B cell (primary cell): Measurements from ENCODE around the gene MAP3K15. TPM values are rescaled to one million over a fixed set of nuclear protein-coding genes. Genes with fewer than 3 reads are reported as not detected.

ENCODE experiments used
- ATAC-seq: fragments of 200-7000 bp; cut with Tn5 transposase; one replicate; pipeline ENCODE4 v1.10.0; 2021; ENCODE audit warnings: low read depth, mild to moderate bottlenecking, moderate number of reproducible peaks, moderate library complexity
- CTCF ChIA-PET: fragments of 350-600 bp; sonication (Branson Sonifier 250); formaldehyde crosslinking; loops from one replicate; lab custom pipeline; 2021; ENCODE audit warnings: antibody characterized with exemption, inconsistent platforms; lab: Charles Lee
- POLR2A ChIA-PET: fragments of 350-600 bp; sonication (Branson Sonifier 250); formaldehyde crosslinking; loops from one replicate; lab custom pipeline; 2021; ENCODE audit warnings: antibody characterized with exemption; lab: Charles Lee
- DNase-seq: peaks from one replicate; pipeline ENCODE4 v3.0.0; 2013
- H2AFZ ChIP-seq: 2 replicates; pipeline ENCODE4 v1.6.1; 2012; ENCODE audit warnings: mild to moderate bottlenecking, low read depth, low read length; ENCODE audit not compliant: insufficient read depth, poor library complexity, severe bottlenecking
- H3K27ac ChIP-seq, 2 donors: 1 replicate in 1 of 2; 2 replicates in 1 of 2; pipeline ENCODE4 v1.5.1; 2012 to 2013; ENCODE audit warnings: low read length in 2 of 2, mild to moderate bottlenecking in 2 of 2, moderate library complexity in 1 of 2
- H3K27me3 ChIP-seq, 4 experiments: fragments of 200-600 bp in 1 of 4; sonication (generic) in 1 of 4; replicated peaks in 1 of 4; 1 replicate in 2 of 4; 2 replicates in 2 of 4; pipeline versions ENCODE4 v1.6.1 to v1.7.0; 2013 to 2016; ENCODE audit warnings: low read length in 3 of 4, mild to moderate bottlenecking in 2 of 4, mixed read lengths in 1 of 4, moderate library complexity in 1 of 4; ENCODE audit not compliant: insufficient read depth in 4 of 4, control insufficient read depth in 3 of 4; ENCODE audit errors: control extremely low read depth in 1 of 4
- H3K36me3 ChIP-seq, 2 experiments: replicated peaks in 1 of 2; 1 replicate in 1 of 2; 2 replicates in 1 of 2; pipeline versions ENCODE4 v1.6.1 to v1.7.1; 2013; ENCODE audit warnings: low read length in 1 of 2; ENCODE audit not compliant: insufficient read depth in 2 of 2, control insufficient read depth in 1 of 2; ENCODE audit errors: control extremely low read depth in 1 of 2, extremely low read depth in 1 of 2
- H3K4me1 ChIP-seq, 2 donors: fragments of 200-600 bp in 1 of 2; sonication (generic) in 1 of 2; 1 replicate in 1 of 2; 2 replicates in 1 of 2; pipeline versions ENCODE4 v1.5.1 to v1.6.1; 2013 to 2017; ENCODE audit warnings: low read length in 2 of 2; ENCODE audit not compliant: control insufficient read depth in 2 of 2, insufficient read depth in 2 of 2
- H3K4me2 ChIP-seq: replicated peaks from 2 replicates; pipeline ENCODE3; 2012; ENCODE audit warnings: mild to moderate bottlenecking, low read depth, low read length; ENCODE audit not compliant: poor library complexity, severe bottlenecking
- H3K4me3 ChIP-seq, 5 experiments: fragments of 200-600 bp in 1 of 5; sonication (generic) in 1 of 5; 1 replicate in 3 of 5; 2 replicates in 2 of 5; pipeline versions ENCODE4 v1.5.1 to v1.7.0; 2011 to 2016; ENCODE audit warnings: low read length in 4 of 5, mild to moderate bottlenecking in 4 of 5, low read depth in 2 of 5, control low read depth in 1 of 5, moderate library complexity in 1 of 5; ENCODE audit not compliant: insufficient read depth in 1 of 5; ENCODE audit errors: control extremely low read depth in 1 of 5, extremely low read depth in 1 of 5
- H3K79me2 ChIP-seq: fragments of 200-600 bp; sonication (generic); one replicate; pipeline ENCODE4 v1.6.0; 2016; ENCODE audit warnings: low read length; ENCODE audit not compliant: control insufficient read depth, insufficient read depth
- H3K9ac ChIP-seq: fragments of 200-600 bp; sonication (generic); 2 replicates; pipeline ENCODE4 v1.6.1; 2017; ENCODE audit warnings: mild to moderate bottlenecking, low read length, moderate library complexity
- H3K9me3 ChIP-seq, 3 donors: one replicate each; pipeline versions ENCODE4 v1.6.1 to v1.7.1; 2013; ENCODE audit warnings: low read length in 2 of 3; ENCODE audit not compliant: control insufficient read depth in 2 of 3, insufficient read depth in 1 of 3; ENCODE audit errors: control extremely low read depth in 1 of 3
- H4K20me1 ChIP-seq: 2 replicates; pipeline ENCODE4 v1.6.0; 2012; ENCODE audit warnings: mild to moderate bottlenecking, low read length; ENCODE audit not compliant: insufficient read depth, control insufficient read depth, poor library complexity, severe bottlenecking
- H3K27ac Mint-ChIP-seq: one replicate; pipeline ENCODE4 v1.8.0; 2021; ENCODE audit warnings: mixed read lengths
- H3K27me3 Mint-ChIP-seq: one replicate; pipeline ENCODE4 v1.8.0; 2021; ENCODE audit warnings: mixed read lengths
- H3K4me1 Mint-ChIP-seq: one replicate; pipeline ENCODE4 v1.8.0; 2021; ENCODE audit warnings: mixed read lengths
- H3K4me3 Mint-ChIP-seq: one replicate; pipeline ENCODE4 v1.8.0; 2021; ENCODE audit warnings: mixed read lengths
- H3K9me3 Mint-ChIP-seq: one replicate; pipeline ENCODE4 v1.8.0; 2022; ENCODE audit warnings: mixed read lengths; ENCODE audit not compliant: insufficient read depth
- EZH2 ChIP-seq: IDR thresholded peaks from 2 replicates; pipeline ENCODE4 v1.6.1; 2012; ENCODE audit warnings: borderline replicate concordance, low read depth, mild to moderate bottlenecking, moderate library complexity, low read length; ENCODE audit not compliant: insufficient read depth, poor library complexity, severe bottlenecking
- WGBS: methylation state at CpG from one replicate; pipeline ENCODE4 v1.1.5; 2013; ENCODE audit warnings: missing lambda C conversion rate; ENCODE audit not compliant: insufficient coverage; 5-methylcytosine and 5-hydroxymethylcytosine counted together
- intact Hi-C: fragments of 100-400 bp; cut with micrococcal nuclease; formaldehyde crosslinking; loops from one replicate; pipeline ENCODE4 v1.10.0; 2022
- polyA plus RNA-seq: library from polyadenylated mRNA; depleted of rRNA; stranded (reverse); fragments of >200 nt; gene quantifications from 2 replicates; pipeline ENCODE4 v1.2.3, GENCODE V29; 2012
- total RNA-seq, 2 donors: library from RNA; stranded (reverse); fragments of 120-200 nt in 1 of 2; gene quantifications; 1 replicate in 1 of 2; 2 replicates in 1 of 2; pipeline versions ENCODE4 v1.2.3 to v1.2.4, GENCODE V29; 2013 to 2022
- TF ChIP-seq, protein P1 (sequence below): fragments of 200-600 bp; IDR thresholded peaks from one replicate; pipeline ENCODE4 v1.8.0; 2022; ENCODE audit warnings: antibody characterized with exemption, mild to moderate bottlenecking

Gene MAP3K15
- total and polyA plus RNA-seq, 2 donors (not counting 1 experiment from before 2014, with no cell fraction given) = not detected

DNA sequence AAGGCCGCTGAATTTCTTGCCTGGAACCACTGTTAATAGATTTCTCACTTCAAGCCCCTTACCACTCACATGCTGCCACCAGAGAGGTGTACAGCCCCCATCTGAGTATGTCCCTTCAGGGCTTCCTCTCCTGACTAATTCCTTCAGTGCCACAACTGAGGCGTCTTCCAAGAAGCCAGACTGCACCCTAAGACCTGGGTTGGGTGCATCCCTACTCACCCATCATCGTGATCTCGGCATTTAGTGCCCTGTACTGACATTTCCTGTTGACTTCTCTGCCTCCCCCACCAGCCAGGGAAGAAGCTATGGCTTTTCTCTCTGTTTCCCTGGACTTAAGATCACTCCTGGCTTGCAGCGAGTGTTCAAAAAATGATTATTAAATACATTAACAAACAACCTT is 40.4 kb upstream of the MAP3K15 start:
- H3K4me1 Mint-ChIP-seq = peaks cover 7% of the 10 kb centered on the region
- Histone ChIP-seq H3K4me3 (no peak overlapping the region), H3K4me1 (no peaks in the 10 kb centered on the region), H3K4me2 (no peak overlapping the region), H3K79me2 (no peaks in the 10 kb centered on the region), H3K9ac (no peak overlapping the region), H3K36me3 (peaks cover 1 to 12% of the 10 kb centered on the region in 2 experiments), H4K20me1 (no peaks in the 10 kb centered on the region), H3K27me3 (no peaks in the 10 kb centered on the region), H3K9me3 (no peaks in the 10 kb centered on the region), H3K27ac (no peak overlapping the region), H2AFZ (no peak overlapping the region)
- 69% methylated on average over 4 of the region's 5 CpGs for WGBS
- no peaks in the 10 kb centered on the region for H3K9me3 Mint-ChIP-seq
- no peak overlapping the region for H3K27ac Mint-ChIP-seq
- ChIA-PET POLR2A (no interaction called here), CTCF (interaction anchor here (0.8 to 2.3 kb wide), 3 partner anchors 9 to 352 kb away, joined by 3 to 8 read pairs (median 4); no protein-coding TSS in a partner anchor)
- TF ChIP-seq EZH2 = no peak
- TF ChIP-seq, protein P1, sequence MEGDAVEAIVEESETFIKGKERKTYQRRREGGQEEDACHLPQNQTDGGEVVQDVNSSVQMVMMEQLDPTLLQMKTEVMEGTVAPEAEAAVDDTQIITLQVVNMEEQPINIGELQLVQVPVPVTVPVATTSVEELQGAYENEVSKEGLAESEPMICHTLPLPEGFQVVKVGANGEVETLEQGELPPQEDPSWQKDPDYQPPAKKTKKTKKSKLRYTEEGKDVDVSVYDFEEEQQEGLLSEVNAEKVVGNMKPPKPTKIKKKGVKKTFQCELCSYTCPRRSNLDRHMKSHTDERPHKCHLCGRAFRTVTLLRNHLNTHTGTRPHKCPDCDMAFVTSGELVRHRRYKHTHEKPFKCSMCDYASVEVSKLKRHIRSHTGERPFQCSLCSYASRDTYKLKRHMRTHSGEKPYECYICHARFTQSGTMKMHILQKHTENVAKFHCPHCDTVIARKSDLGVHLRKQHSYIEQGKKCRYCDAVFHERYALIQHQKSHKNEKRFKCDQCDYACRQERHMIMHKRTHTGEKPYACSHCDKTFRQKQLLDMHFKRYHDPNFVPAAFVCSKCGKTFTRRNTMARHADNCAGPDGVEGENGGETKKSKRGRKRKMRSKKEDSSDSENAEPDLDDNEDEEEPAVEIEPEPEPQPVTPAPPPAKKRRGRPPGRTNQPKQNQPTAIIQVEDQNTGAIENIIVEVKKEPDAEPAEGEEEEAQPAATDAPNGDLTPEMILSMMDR = no peak
- no peak for DNase-seq
- intact Hi-C loops = no loop called here
- no peaks in the 10 kb centered on the region for H3K27me3 Mint-ChIP-seq
- no peak for ATAC-seq
- H3K4me3 Mint-ChIP-seq = no peak overlapping the region

DNA sequence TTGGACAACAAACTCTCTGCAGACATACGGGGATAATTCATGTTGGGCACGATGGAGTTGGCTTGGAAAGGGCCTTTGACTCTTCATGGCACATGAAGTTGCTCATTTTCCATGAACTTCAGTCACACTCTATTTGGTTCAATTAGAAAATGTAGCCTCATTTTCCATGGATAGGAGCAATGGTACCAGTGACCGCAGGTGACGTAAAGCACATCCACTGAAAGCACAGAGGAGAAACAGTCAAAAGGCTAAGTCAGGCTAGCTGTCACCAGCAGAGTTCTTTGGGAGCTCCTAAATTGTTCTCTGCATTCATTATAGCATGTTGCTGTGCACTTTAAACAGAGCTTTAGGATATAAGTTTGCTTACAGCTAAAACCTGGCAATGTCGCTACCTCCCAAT is 39.9 kb upstream of the MAP3K15 start:
- no peak for TF ChIP-seq EZH2
- TF ChIP-seq, protein P1 = no peak
- Histone ChIP-seq H3K4me1 (no peaks in the 10 kb centered on the region), H2AFZ (no peak overlapping the region), H4K20me1 (no peaks in the 10 kb centered on the region), H3K9me3 (no peaks in the 10 kb centered on the region), H3K4me3 (no peak overlapping the region), H3K36me3 (peaks cover 1 to 12% of the 10 kb centered on the region in 2 experiments), H3K9ac (no peak overlapping the region), H3K4me2 (no peak overlapping the region), H3K27me3 (no peaks in the 10 kb centered on the region), H3K27ac (no peak overlapping the region), H3K79me2 (no peaks in the 10 kb centered on the region)
- Mint-ChIP-seq H3K9me3 (no peaks in the 10 kb centered on the region), H3K4me3 (no peak overlapping the region), H3K4me1 (peaks cover 7% of the 10 kb centered on the region), H3K27me3 (no peaks in the 10 kb centered on the region), H3K27ac (no peak overlapping the region)
- POLR2A ChIA-PET = no interaction called here
- intact Hi-C loops = no loop called here
- DNase-seq (no peak), ATAC-seq (no peak)
- 100% methylated on average over 4 of the region's 5 CpGs for WGBS
- CTCF ChIA-PET = interaction anchor here (0.5 to 1.0 kb wide), 2 partner anchors 9 to 143 kb away, joined by 3 read pairs; no protein-coding TSS in a partner anchor
